ENCODE results near the gene KLHL18.
A peak's percentile ranks its signal among the peaks of the same experiment; 100 is the strongest.
"Not testable (repeated sequence)": the region's sequence is repeated elsewhere in the genome, so short reads cannot be mapped to it uniquely, and the experiment has no call there.

Gene KLHL18

DNA sequence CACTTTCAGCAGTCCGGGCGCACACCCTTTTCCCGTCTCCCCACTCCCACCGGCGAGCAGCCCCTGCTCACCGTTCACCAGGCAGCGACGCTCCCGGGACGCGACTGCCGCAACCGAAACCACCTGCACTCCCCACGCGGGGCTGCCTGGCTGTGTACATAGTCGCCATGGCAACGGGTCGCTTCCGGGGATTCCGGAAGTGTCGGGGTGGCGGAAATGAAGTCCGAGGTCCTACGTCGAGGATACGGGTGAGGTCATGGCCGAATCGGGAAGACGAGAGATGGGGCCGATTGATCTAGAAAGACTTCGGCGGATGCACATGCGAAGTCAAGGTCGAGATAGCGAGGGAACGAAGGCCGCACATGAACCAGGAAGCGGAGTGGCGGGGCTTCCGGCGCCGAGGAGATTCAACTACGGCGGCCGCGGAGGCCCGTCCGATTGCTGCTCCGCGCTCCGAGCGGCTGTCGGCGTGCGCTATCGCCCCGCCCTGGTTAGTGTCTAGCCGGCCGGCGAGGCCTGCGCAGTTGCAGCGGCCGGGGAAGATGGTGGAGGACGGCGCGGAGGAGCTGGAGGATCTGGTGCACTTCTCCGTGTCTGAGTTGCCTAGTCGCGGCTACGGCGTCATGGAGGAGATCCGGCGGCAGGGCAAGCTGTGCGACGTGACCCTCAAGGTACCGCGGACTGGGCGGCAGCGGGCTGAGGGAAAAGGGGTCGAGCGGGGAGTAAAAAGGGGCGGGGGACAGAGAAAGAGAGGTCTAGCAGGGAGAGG lies at the start of gene KLHL18, which contains the start of gene KIF9:
Gene KLHL18 (plus strand): TSS at position 521 of the 769 bp plus-strand sequence. CDS start 22 bp downstream, at position 543.
Gene KIF9 (minus strand): TSS at position 376 of the 769 bp plus-strand sequence. CDS start 5,425 bp downstream, outside the sequence.
- peak; percentile 96 for DNase-seq

DNA sequence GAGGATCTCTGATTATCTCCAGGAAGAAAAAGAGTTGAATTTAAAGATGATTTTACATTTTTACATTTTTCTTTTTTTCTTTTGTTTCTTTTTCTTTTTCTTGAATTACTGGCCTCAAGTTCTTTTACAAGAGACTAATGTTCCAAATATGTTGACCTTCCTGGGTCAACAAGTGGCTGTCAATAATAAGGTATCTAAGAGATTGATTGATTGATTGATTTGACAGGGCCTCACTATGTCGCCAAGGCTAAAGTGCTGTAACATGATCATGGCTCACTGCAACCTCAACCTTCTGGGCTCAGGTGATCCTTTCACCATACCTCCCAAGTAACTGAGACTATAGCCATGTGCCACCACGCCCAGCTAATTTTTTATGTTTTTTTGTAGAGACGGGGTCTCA lies 44.7 kb upstream of the KLHL18 start:
- DNase-seq, result no peak

DNA sequence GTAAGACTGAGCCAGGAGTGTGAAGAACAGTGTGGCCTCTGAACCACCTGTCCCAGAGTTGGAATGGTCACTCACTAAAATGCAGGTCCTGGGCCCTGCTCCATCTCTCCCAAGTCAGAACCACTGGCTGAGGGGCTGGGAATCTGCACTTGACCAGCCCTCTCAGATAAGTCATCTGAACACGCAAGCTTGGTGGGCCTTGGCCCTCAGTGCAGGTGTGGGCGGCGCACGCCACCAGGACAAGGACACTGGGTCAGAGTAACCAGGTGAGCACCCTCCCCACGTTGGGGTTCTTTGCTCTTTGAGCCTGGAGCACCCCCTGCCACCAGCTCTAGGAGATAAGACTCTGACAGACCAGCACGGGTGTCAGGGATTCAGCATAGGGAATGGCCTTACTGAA lies 42.8 kb upstream of the KLHL18 start:
- DNase-seq, result no peak

DNA sequence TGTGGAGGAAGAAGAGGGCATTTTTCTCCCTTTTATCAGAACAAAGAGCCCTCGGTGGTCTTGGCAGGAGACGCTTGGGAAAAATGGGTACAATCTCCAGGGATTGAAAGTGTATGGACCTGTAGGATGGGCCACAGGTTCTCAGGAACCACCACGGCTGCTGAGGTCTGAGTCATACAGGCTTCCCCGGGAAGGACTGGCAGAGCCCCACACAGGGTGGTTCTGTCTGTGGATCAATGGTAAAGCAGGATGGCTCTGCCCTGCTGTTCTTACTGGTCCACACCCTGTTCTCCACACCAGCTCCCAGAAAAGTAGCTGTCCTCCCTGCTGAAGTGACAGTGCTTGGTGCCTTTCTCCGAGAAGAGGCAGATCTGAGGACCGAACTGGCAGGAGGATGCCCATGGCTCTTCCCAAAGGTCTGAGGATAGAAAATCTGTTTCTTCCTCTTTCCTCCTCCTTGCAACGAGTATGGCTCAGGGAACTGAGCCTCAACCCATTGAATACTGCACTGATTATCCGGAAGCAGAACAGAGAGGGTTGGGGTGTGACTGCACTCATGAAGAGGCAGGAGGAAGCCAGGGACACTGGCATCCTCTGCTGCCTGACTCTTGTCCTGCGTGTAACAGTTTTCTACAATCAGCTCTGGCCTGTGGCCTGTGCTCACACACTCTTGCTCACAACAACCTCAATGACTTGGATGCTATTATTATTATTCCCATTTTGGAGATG lies 39.2 kb upstream of the KLHL18 start:
- no peak for DNase-seq

DNA sequence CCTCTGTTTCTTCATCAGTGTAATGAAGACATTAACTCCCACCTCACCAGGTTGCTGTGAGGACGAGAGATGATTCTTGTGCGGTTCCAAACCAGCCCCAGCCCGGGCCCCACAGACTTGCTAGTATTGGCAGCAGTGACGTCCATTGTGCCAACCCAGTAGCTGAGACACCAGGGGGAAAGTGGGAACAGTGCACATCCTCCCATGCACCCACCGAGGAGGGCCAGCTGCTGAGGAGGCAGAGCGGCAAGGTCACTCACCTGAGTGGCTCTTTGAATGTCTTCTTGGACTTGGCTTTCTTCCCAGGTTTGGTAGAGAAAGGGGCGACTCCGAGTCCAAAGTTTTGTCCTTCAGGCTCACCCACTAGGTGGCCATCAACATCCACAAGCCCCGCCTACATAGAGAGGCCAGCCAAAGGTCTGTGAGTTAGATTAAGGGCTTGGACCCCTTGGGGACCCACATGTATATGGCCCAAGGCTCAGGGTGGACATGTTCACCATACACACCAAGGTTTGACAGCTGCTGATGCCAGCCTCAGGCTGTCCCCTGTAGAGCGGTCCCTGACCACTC lies 38.1 kb upstream of the KLHL18 start:
- no peak for DNase-seq

DNA sequence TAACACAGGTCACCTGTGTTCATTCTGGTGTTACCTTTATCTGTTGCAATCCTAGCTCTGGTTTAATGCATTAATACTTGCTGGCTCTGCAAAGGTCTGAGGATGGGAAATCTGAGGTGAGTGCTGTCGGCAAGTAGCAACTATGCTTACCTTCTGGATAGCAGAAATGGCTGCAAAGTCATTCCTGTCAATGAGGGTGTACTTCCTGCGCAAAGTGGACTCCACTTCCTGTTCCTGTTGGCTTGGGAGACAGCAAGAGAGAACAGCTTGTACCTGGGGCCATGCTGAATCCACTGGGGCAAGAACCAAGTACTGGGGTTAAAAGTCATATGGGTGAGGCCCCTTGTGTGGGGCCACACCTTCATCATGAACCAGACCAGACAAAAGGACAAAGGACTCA lies 37.5 kb upstream of the KLHL18 start:
- DNase-seq, result no peak

DNA sequence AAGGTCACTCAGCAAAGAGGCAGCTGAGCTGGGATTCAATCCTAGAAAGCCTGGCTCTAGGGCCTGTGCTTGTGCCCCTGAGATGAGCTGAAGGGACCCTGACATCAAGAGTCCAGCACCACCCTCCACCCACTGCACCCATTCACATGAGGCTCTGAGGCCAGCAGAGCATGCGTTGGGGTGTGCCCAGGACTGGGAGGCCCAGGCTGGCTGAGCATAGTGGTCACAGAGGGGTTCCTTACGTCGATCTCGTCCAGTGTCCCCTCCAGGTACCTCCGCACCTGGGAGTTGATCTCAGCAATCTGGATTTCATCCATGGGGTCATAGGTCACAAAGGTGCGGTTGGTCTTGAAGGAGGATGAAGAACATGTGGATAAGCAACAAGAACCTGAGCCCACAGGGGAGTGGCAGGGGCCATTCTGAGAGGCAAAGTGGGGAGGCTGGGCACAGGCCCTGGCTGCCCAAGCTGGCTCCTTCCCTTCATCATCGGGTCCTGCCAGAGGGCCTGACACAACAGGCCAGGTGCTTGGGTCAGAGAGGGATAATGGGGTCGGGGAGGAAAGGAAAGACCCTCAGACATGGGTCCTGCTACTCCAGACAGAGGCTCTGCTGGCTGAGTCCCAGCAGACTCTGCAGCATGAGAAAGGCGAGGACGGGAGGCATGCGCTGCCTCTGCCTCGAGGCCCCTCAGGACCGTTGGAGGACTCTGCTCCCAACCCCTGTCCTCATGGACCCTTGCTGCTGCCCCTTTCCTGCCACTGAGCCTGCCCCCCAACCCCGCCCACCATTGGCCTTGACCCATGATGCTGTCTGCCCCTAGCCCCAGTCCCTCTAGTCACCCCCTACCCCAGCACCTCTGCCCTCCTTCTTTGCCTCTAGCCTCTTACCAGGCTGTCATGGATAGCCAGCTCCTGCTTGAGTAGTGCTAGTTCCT lies 35.3 kb upstream of the KLHL18 start:
- DNase-seq, result no peak

DNA sequence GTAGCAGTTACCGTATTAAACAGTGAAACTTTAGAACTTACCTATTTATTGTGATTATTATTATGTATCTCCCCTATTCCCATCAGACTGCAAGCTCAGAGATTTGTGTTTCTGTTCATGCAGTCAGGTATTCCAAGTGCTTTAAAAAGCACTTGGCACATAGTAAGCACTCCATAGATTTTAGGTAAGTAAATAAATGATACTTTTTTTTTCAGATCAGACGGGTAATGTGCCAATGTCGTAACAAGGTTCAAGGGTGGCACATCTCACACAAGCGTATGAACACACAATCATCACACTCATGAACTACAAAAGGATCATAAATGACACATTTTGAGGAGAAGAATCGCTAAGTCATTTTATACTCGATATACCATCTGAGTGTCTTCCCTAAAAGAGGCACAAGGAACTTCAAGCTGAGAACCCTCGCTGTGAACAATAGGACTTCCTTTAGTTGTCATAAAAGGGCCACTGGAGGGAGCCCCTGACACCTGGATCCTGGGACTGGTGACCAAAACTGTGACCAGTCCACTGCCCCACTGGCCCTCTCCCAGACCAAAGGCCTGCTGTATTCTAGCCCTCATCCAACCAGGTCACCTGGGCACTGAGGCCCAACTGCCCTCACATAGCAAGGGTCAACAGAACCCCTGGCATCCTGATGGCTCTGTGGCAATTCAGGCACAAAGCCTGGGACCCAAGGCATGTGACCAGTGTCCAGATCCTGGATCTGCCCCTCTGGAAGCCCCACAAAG lies 32.3 kb upstream of the KLHL18 start:
- DNase-seq, result peak; percentile 63

DNA sequence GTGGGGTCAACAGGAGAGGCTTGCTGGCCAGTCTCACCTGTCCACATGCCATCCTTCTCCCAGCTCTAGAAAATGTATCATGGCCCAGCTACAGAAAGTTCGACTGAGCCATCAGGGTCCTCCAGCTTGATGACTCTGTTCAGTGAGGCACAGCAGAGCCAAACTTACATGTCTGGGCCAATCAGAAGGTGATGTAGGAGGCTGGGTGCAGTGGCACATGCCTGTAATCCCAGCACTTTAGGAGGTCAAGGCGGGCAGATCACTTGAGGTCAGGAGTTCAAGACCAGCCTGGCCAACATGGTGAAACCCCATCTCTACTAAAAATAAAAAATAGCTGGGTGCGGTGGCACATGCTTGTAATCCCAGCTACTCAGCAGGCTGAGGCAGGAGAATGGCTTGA lies 31.7 kb upstream of the KLHL18 start:
- not testable (repeated sequence) for DNase-seq

DNA sequence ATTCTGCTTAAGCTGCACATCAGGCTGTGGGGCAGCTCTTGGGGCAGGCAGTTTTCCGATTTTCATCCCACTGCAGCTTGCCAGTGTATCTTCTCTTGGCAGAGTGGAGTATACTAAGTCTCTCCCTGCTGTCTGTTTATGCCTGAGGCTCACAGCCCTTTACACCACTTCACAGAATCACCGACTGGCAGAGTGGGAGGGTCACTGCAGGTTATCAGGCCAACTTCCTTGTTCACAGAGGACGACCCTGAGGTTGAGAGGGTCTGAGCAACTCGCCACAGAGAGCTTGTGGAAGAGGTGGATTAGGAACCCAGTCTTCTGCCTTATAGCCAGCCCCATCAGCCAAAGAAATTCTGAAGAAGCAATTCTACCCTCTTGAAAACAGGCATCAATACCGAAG lies 31.1 kb upstream of the KLHL18 start:
- peak; percentile 10 for DNase-seq

DNA sequence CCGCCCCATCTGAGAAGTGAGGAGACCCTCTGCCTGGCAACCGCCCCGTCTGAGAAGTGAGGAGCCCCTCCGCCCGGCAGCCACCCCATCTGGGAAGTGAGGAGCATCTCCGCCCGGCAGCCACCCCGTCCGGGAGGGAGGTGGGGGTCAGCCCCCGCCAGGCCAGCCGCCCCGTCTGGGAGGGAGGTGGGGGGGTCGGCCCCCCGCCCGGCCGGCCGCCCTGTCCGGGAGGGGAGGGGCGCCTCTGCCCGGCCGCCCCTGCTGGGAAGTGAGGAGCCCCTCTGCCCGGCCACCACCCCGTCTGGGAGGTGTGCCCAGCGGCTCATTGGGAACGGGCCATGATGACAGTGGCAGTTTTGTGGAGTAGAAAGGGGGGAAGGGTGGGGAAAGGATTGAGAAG lies 26.4 kb upstream of the KLHL18 start:
- DNase-seq, result not testable (repeated sequence)

DNA sequence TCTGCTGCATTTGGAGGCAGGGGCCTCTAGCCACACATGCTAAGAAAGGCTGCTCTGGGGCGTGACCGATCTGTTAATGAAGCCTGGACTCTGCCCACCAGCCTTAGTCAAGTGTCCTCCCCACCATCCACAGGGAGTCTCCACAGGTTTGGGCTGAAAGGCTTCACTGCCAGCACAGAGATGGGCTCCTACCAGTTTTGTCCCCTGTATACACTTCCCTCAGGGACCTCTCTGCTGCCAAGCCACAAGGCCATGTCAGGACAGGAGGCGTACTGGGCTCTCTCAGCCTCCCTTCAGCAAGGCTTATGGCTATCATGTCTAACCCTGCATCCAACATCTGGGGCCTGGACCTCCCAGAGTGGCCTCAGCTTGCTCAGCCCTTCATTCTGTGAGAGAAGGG lies 23.6 kb upstream of the KLHL18 start:
- DNase-seq, result no peak

DNA sequence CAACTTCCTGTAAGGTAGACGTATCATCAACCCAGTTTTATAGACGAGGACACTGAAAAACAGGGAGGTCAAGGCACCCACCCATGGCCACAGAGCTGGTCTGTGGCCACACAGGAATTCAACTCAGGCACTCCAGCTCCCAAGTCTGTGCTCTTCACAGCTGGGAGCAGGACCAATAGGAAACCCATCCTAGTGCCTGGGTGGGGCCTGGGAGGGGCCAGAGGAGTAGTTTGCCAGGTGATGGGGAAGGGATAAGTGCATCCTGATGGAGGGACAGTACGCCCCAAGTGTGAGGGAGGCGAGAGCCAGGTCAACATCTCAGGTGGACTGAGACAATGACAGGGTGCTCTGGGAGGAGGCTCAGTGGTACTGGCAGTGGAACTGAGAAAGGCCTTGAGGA lies 22.1 kb upstream of the KLHL18 start:
- DNase-seq, result no peak

DNA sequence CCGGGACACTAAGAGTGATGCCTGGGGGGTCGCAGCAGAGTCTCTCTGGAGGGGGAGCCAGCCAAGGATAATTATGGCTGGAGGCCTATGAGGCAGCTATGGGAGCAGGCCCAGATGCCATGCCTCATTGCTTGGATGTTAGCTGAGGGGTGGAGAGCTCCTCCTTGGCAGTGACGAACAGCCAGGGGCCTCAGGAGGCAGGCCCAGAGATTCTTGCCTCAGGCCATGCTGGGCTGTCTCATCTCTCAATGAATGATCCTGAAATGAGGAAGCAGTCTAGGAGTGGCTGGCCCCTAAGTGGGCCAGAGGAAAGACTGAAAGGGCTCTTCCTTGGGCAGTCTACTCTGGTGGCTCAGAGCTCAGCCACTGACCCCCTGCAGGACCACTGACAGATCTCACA lies 21.4 kb upstream of the KLHL18 start:
- DNase-seq, result no peak

DNA sequence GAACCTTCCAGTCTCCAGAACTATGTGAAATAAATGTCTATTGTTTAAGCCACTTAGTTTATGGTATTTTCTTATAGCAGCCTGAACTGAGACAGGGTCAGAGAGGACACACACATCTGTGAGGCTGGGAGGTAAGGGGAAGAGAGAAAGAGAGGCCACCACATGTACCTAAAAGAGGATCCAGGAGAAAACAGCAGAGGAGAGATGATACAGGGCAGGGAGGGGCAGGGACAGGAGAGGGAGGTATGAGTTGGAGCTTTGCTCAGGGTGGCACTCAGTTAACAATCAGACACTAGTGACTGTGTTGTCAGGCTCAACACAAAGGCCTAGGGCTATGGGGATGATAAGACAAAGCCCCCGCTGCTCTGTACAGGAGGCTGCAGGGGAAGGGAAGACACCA lies 17.7 kb upstream of the KLHL18 start:
- DNase-seq, result no peak

DNA sequence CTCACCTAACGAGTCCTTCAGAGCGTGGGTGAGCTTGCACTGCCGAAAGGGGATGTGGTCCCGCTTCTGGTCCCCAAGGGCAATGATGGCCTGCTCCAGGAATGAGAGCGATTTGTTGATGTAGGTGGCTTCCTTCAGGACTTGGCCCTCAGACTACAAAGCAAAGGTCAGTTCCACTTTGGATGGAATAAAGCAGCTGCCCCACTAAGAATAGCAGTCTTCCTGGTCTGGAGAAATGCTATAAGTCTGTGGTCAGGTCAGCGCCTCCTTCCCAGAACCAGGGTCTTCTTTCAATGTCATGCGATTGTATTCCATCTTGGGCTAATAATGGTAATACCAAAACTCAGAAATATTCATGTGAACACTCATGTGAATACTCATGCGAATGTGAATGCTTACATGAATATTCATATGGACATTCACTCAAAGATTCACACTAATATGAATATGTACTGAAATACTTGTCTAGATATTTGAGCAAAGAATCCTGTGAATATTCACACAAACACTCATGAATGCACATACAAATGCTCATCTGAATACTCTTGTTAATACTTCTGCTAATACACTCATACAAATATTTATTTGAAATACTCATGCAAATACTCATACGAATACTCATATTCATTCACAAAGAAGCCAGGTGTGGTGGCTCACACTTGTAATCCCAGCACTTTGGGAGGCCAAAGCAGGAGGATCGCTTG lies 16.9 kb upstream of the KLHL18 start:
- no peak for DNase-seq

DNA sequence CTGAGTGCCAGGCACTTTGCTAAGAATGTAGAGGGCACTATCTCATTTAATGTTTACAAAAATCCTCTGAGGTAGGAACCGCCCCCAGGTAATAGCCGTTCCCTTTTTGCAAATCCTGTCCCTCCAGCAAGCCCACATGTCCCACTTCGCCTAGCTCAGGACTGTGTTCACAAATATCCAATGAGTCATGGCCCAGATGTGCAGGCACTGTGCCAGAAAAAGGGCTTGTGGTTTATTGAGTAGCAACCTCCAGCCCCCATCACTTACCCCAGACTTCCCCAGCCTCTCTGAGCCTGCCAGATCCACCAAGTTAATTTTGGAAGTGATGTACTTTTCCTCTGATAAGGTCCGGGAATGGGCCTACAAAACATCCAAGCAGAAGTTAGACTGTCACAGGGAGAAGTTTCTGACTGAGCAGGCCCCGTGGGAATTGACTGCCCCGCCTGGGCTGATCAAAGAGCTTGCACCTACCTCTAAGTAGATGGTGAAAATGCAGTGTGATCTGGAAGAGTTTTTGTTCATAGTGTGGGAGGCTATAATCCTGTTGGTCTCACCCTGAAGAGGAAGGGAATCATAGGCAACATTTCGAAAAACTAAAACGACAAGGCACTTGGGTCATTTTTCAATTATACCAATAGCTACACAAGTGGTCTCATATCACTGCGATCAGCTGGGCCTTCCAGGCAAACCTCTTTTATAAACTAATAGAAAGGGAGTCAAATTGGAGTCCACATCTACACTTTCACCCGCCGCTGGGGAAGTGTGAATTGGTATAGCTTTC lies 15.8 kb upstream of the KLHL18 start:
- peak; percentile 95 for DNase-seq

DNA sequence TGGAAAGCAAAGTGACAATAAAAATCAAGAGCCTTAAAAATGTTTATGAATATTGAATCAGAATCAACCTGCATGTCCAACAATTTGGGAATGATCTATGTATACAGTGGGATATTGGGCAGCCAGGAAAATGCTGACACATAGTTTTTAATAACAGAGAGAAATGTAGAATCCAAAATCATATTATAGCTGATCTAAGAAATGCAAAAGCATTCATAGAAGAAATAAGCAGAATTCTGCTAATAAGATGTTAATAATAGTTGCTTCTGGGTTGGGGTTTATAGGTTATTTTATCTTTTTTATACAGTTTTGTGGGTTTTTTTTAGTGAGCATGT lies 15.3 kb upstream of the KLHL18 start:
- no peak for DNase-seq

DNA sequence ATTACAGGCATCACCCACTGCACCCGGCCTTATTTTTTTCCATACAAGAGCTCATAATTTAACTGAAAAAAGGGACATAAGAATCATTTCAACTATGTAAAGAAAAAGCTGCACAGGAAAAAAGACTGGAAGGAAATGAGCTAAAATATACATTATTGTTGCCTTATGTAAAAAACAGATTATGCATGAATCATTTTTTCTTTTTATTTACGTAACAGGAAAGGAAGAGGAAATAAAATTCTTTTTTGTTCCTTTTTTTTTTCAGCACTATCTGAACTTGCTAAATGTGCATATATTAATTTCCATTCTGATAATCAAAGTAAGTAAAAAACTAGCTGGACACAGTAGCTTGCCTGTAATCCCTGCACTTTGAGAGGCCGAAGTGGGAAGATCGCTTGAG lies 12.2 kb upstream of the KLHL18 start:
- DNase-seq, result no peak

DNA sequence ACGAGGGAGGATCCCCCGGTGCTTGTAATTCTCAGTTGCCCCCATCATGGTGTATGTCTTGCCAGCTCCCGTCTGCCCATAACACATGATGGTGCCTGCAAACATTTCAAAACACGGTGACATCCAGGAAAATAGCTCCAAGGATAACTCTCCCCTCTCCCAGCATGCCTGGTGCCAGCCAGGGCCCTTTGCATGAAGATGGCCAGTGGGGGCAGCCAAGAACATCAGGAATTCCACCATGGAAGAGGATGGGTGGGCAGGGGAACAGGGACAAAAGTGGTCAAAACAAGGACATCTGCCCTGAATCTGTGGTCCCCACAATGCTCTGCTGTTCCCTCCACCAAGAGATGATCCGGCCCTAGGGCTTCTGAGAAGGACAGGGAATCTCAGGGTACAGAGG lies 9.2 kb upstream of the KLHL18 start:
- DNase-seq, result no peak

DNA sequence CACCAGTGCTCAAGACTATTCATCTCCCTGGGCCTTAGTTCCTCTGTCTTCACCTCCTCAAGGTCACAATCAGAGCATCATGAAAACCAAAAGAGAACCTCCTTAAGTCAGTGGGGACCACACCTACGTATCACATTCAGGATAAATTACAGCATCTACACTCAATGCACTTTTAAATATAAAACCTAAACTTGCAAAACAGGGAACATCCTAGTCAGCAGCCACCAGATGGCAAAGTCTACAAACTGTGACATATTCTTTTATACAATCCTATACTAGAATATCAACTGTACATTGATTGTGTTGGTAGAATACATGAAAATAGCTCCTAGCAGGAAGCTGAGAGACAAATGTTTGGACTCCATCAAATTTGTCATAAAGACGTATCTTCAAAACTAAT lies 8.1 kb upstream of the KLHL18 start:
- DNase-seq, result no peak

Data from hematopoietic multipotent progenitor cell treated with erythropoietin and hydrocortisone succinate and interleukin-3 and kit ligand, for 8 days (in vitro differentiated cells).